Measurements from ENCODE around the gene ADAMTS2.

The ADAMTS2 gene

GRCh38 chr5:179120421-179120861 is 224.8 kb downstream of the ADAMTS2 start:
- H3K4me3 Mint-ChIP-seq, result no peak overlapping the region
- H3K27me3 Mint-ChIP-seq (ENCODE audit: low read depth, poor library complexity), result peaks cover 10% of the 10 kb centered on the region
- TF ChIP-seq CTCF (IDR thresholded peaks at IDR 0.05), result no peak
- H3K9me3 Mint-ChIP-seq, result peaks cover 76% of the 10 kb centered on the region
- no peak overlapping the region for H3K27ac Mint-ChIP-seq
- H3K36me3 Mint-ChIP-seq (ENCODE audit: low read depth), result peaks cover 9% of the 10 kb centered on the region
- DNase-seq, result no peak
- H3K4me1 Mint-ChIP-seq, result no peaks in the 10 kb centered on the region

GRCh38 chr5:179119415-179120170 is 225.7 kb downstream of the ADAMTS2 start:
- no peaks in the 10 kb centered on the region for H3K4me1 Mint-ChIP-seq
- peaks cover 16% of the 10 kb centered on the region for H3K27me3 Mint-ChIP-seq (ENCODE audit: low read depth, poor library complexity)
- no peak for DNase-seq
- peaks cover 80% of the 10 kb centered on the region for H3K9me3 Mint-ChIP-seq
- TF ChIP-seq CTCF (IDR thresholded peaks at IDR 0.05), result no peak
- H3K27ac Mint-ChIP-seq, result no peak overlapping the region
- H3K4me3 Mint-ChIP-seq, result no peak overlapping the region
- peaks cover 6% of the 10 kb centered on the region for H3K36me3 Mint-ChIP-seq (ENCODE audit: low read depth)

- Mint-ChIP-seq H3K36me3 (ENCODE audit: low read depth) (peaks cover 6% of the 10 kb centered on the region), H3K4me3 (no peak overlapping the region), H3K27me3 (ENCODE audit: low read depth, poor library complexity) (peaks cover 16% of the 10 kb centered on the region), H3K9me3 (peaks cover 80% of the 10 kb centered on the region), H3K4me1 (no peaks in the 10 kb centered on the region), H3K27ac (no peak overlapping the region)
- no peak for TF ChIP-seq CTCF (IDR thresholded peaks at IDR 0.05)
- no peak for DNase-seq
Measured at GRCh38 chr5:179118756-179119414, 226.4 kb downstream of the ADAMTS2 start.

GRCh38 chr5:179118338-179118737 is 226.9 kb downstream of the ADAMTS2 start:
- no peak for TF ChIP-seq CTCF (IDR thresholded peaks at IDR 0.05)
- H3K27me3 Mint-ChIP-seq (ENCODE audit: low read depth, poor library complexity), result peaks cover 16% of the 10 kb centered on the region
- H3K36me3 Mint-ChIP-seq (ENCODE audit: low read depth), result peaks cover 6% of the 10 kb centered on the region
- no peak overlapping the region for H3K27ac Mint-ChIP-seq
- H3K9me3 Mint-ChIP-seq, result peaks cover 80% of the 10 kb centered on the region
- DNase-seq, result no peak
- no peaks in the 10 kb centered on the region for H3K4me1 Mint-ChIP-seq
- H3K4me3 Mint-ChIP-seq, result no peak overlapping the region

- Mint-ChIP-seq H3K4me1 (no peaks in the 10 kb centered on the region), H3K4me3 (no peak overlapping the region), H3K27ac (no peak overlapping the region), H3K36me3 (ENCODE audit: low read depth) (peaks cover 6% of the 10 kb centered on the region), H3K27me3 (ENCODE audit: low read depth, poor library complexity) (peaks cover 16% of the 10 kb centered on the region), H3K9me3 (peaks cover 88% of the 10 kb centered on the region)
- DNase-seq, result no peak
- TF ChIP-seq CTCF (IDR thresholded peaks at IDR 0.05), result no peak
Measured at GRCh38 chr5:179115845-179116524, 229.3 kb downstream of the ADAMTS2 start.
